ENCODE results near the gene PATZ1. TPM values are rescaled to one million over a fixed set of nuclear protein-coding genes. Genes with fewer than 3 reads are reported as not detected.

The PATZ1 gene
- total and polyA plus RNA-seq, 9 of the 15 experiments (the other 6 are each of a cell fraction or from before 2014, with no cell fraction given), result 0.63 to 7.8 (median 4.2) TPM

GRCh38 chr22:31345331-31346254 is 553 bp downstream of the PATZ1 start (continued):
- TF ChIP-seq SPI1 (IDR thresholded peaks at IDR 0.05; ENCODE audit: borderline replicate concordance, low read depth, low read length), result no peak
- TF ChIP-seq ZBTB9 (CRISPR knock-in tag; IDR thresholded peaks at IDR 0.05), result no peak
- no peak for TF ChIP-seq OTX1 (CRISPR knock-in tag; IDR thresholded peaks at IDR 0.05)
- no peak for TF ChIP-seq JUN (IDR thresholded peaks at IDR 0.05; ENCODE audit: borderline replicate concordance, low read depth, low read length)
- TF ChIP-seq JUN (CRISPR knock-in tag; IDR thresholded peaks at IDR 0.05; ENCODE audit: borderline replicate concordance), result no peak
- no peak for TF ChIP-seq EHMT2 (IDR thresholded peaks at IDR 0.05)
- no peak for TF ChIP-seq POLR3A (IDR thresholded peaks at IDR 0.05; ENCODE audit: borderline replicate concordance, extremely low read depth, insufficient read depth, insufficient read length)
- TF ChIP-seq GABPB2 (CRISPR knock-in tag; conservative IDR thresholded peaks at IDR 0.05), result no peak
- no peak for TF ChIP-seq ZFP1 (CRISPR knock-in tag; IDR thresholded peaks at IDR 0.05)
- TF ChIP-seq PHB2 (IDR thresholded peaks at IDR 0.05; ENCODE audit: low read depth), result no peak
- TF ChIP-seq HDGF (IDR thresholded peaks at IDR 0.05), result no peak
- TF ChIP-seq, protein P1, sequence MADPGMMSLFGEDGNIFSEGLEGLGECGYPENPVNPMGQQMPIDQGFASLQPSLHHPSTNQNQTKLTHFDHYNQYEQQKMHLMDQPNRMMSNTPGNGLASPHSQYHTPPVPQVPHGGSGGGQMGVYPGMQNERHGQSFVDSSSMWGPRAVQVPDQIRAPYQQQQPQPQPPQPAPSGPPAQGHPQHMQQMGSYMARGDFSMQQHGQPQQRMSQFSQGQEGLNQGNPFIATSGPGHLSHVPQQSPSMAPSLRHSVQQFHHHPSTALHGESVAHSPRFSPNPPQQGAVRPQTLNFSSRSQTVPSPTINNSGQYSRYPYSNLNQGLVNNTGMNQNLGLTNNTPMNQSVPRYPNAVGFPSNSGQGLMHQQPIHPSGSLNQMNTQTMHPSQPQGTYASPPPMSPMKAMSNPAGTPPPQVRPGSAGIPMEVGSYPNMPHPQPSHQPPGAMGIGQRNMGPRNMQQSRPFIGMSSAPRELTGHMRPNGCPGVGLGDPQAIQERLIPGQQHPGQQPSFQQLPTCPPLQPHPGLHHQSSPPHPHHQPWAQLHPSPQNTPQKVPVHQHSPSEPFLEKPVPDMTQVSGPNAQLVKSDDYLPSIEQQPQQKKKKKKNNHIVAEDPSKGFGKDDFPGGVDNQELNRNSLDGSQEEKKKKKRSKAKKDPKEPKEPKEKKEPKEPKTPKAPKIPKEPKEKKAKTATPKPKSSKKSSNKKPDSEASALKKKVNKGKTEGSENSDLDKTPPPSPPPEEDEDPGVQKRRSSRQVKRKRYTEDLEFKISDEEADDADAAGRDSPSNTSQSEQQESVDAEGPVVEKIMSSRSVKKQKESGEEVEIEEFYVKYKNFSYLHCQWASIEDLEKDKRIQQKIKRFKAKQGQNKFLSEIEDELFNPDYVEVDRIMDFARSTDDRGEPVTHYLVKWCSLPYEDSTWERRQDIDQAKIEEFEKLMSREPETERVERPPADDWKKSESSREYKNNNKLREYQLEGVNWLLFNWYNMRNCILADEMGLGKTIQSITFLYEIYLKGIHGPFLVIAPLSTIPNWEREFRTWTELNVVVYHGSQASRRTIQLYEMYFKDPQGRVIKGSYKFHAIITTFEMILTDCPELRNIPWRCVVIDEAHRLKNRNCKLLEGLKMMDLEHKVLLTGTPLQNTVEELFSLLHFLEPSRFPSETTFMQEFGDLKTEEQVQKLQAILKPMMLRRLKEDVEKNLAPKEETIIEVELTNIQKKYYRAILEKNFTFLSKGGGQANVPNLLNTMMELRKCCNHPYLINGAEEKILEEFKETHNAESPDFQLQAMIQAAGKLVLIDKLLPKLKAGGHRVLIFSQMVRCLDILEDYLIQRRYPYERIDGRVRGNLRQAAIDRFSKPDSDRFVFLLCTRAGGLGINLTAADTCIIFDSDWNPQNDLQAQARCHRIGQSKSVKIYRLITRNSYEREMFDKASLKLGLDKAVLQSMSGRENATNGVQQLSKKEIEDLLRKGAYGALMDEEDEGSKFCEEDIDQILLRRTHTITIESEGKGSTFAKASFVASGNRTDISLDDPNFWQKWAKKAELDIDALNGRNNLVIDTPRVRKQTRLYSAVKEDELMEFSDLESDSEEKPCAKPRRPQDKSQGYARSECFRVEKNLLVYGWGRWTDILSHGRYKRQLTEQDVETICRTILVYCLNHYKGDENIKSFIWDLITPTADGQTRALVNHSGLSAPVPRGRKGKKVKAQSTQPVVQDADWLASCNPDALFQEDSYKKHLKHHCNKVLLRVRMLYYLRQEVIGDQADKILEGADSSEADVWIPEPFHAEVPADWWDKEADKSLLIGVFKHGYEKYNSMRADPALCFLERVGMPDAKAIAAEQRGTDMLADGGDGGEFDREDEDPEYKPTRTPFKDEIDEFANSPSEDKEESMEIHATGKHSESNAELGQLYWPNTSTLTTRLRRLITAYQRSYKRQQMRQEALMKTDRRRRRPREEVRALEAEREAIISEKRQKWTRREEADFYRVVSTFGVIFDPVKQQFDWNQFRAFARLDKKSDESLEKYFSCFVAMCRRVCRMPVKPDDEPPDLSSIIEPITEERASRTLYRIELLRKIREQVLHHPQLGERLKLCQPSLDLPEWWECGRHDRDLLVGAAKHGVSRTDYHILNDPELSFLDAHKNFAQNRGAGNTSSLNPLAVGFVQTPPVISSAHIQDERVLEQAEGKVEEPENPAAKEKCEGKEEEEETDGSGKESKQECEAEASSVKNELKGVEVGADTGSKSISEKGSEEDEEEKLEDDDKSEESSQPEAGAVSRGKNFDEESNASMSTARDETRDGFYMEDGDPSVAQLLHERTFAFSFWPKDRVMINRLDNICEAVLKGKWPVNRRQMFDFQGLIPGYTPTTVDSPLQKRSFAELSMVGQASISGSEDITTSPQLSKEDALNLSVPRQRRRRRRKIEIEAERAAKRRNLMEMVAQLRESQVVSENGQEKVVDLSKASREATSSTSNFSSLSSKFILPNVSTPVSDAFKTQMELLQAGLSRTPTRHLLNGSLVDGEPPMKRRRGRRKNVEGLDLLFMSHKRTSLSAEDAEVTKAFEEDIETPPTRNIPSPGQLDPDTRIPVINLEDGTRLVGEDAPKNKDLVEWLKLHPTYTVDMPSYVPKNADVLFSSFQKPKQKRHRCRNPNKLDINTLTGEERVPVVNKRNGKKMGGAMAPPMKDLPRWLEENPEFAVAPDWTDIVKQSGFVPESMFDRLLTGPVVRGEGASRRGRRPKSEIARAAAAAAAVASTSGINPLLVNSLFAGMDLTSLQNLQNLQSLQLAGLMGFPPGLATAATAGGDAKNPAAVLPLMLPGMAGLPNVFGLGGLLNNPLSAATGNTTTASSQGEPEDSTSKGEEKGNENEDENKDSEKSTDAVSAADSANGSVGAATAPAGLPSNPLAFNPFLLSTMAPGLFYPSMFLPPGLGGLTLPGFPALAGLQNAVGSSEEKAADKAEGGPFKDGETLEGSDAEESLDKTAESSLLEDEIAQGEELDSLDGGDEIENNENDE (IDR thresholded peaks at IDR 0.05; ENCODE audit: low read depth, low read length), result no peak
- TF ChIP-seq ETV5 (CRISPR knock-in tag; IDR thresholded peaks at IDR 0.05; ENCODE audit: low read depth), result no peak
- no peak for TF ChIP-seq GTF2F1 (IDR thresholded peaks at IDR 0.05; ENCODE audit: low read depth, low read length)
- TF ChIP-seq NCOR1 (IDR thresholded peaks at IDR 0.05), result no peak; the same call in 1 of the 2 replicates

Data from K562 (cell line).